HepG2 (cell line): ENCODE measurements around the gene NPB. TPM values are rescaled to one million over a fixed set of nuclear protein-coding genes. Genes with fewer than 3 reads are reported as not detected.
A peak's percentile ranks its signal among the peaks of the same experiment; 100 is the strongest.

ENCODE experiments used
- ADNP ChIP-seq: sonication (generic); formaldehyde crosslinking; IDR thresholded peaks from 2 replicates; pipeline ENCODE4 v1.4.0; 2020; ENCODE audit warnings: missing genetic modification reagents
- ATF7 ChIP-seq, 2 experiments: fragments of 450-650 bp in 1 of 2; sonication (generic) in 1 of 2; formaldehyde crosslinking in 1 of 2; IDR thresholded peaks; 2 replicates each; pipeline versions ENCODE4 v1.4.0 to v1.6.1; 2016 to 2020; ENCODE audit warnings: antibody characterized with exemption in 1 of 2, mild to moderate bottlenecking in 1 of 2, missing genetic modification reagents in 1 of 2
- HOXD1 ChIP-seq: sonication (generic); formaldehyde crosslinking; IDR thresholded peaks from 2 replicates; pipeline ENCODE4 v1.5.0; 2020; ENCODE audit warnings: missing genetic modification reagents
- ISL2 ChIP-seq: sonication (generic); formaldehyde crosslinking; IDR thresholded peaks from 2 replicates; pipeline ENCODE4 v1.5.0; 2020; ENCODE audit warnings: missing genetic modification reagents
- RBM39 ChIP-seq: fragments of 200-400 bp; formaldehyde crosslinking; IDR thresholded peaks from one replicate; pipeline ENCODE4 v1.6.1; 2018; ENCODE audit warnings: antibody characterized with exemption, mild to moderate bottlenecking, low read depth, low read length; ENCODE audit not compliant: poor library complexity, severe bottlenecking
- RCOR2 ChIP-seq: IDR thresholded peaks from 2 replicates; pipeline ENCODE4 v1.6.1; 2016; ENCODE audit warnings: missing biosample characterization, missing genetic modification reagents
- RXRB ChIP-seq: IDR thresholded peaks from 2 replicates; pipeline ENCODE4 v1.6.1; 2016; ENCODE audit warnings: borderline replicate concordance, missing genetic modification reagents, missing compliant biosample characterization
- SAP130 ChIP-seq: IDR thresholded peaks from 2 replicates; pipeline ENCODE4 v1.6.1; 2016; ENCODE audit warnings: low read depth
- ZC3H13 ChIP-seq: sonication (generic); formaldehyde crosslinking; IDR thresholded peaks from 2 replicates; pipeline ENCODE4 v1.8.1; 2023; ENCODE audit warnings: mild to moderate bottlenecking, missing genetic modification reagents, moderate library complexity
- ZNF160 ChIP-seq: sonication (generic); formaldehyde crosslinking; IDR thresholded peaks from 2 replicates; pipeline ENCODE4 v1.8.0; 2022; ENCODE audit warnings: mild to moderate bottlenecking, inconsistent platforms, missing genetic modification reagents
- ZNF24 ChIP-seq: fragments of 450-650 bp; IDR thresholded peaks from 2 replicates; pipeline ENCODE4 v1.6.1; 2017; ENCODE audit warnings: antibody characterized with exemption, mild to moderate bottlenecking
- ZNF737 ChIP-seq: sonication (generic); formaldehyde crosslinking; IDR thresholded peaks from 2 replicates; pipeline ENCODE4 v1.5.0; 2020; ENCODE audit warnings: missing genetic modification reagents, mild to moderate bottlenecking, borderline replicate concordance
- polyA plus RNA-seq, 8 experiments: library from polyadenylated mRNA; depleted of rRNA in 3 of 8; stranded (reverse) in 7 of 8; unstranded in 1 of 8; fragments of >200 nt; fragmentation: Illumina TruSeq in 4 of 8; extraction: Trizol in 4 of 8; gene quantifications; 2 replicates each; pipeline versions ENCODE4 v1.2.1 to v1.2.3, GENCODE V29; 2011 to 2016; ENCODE audit warnings: low read depth in 4 of 8, missing spikeins in 1 of 8, mixed read lengths in 1 of 8; ENCODE audit not compliant: insufficient read depth in 1 of 8
- total RNA-seq, 5 experiments: library from RNA; depleted of rRNA; stranded (reverse); fragments of >200 nt; fragmentation: Illumina TruSeq; extraction: Trizol; gene quantifications; 2 replicates each; pipeline ENCODE4 v1.2.3, GENCODE V29; 2016; ENCODE audit warnings: low read depth in 1 of 5
- TF ChIP-seq, protein P1 (sequence below): sonication (generic); formaldehyde crosslinking; IDR thresholded peaks from 2 replicates; pipeline ENCODE4 v1.4.0; 2020; ENCODE audit warnings: missing genetic modification reagents, borderline replicate concordance
- TF ChIP-seq, protein P2 (sequence below): sonication (generic); formaldehyde crosslinking; IDR thresholded peaks from 2 replicates; pipeline ENCODE4 v1.5.0; 2020; ENCODE audit warnings: mild to moderate bottlenecking, missing genetic modification reagents
- TF ChIP-seq, protein P3 (sequence below): sonication (generic); formaldehyde crosslinking; IDR thresholded peaks from 2 replicates; pipeline ENCODE4 v1.4.0; 2020; ENCODE audit warnings: mild to moderate bottlenecking, missing genetic modification reagents
- TF ChIP-seq, protein P4 (sequence below): sonication (generic); formaldehyde crosslinking; IDR thresholded peaks from 2 replicates; pipeline ENCODE4 v1.4.0; 2020; ENCODE audit warnings: missing genetic modification reagents

The NPB gene
- total and polyA plus RNA-seq, 2 of the 13 experiments (the other 11 are each of a cell fraction or from before 2014, with no cell fraction given) = 0.11 to 0.93 TPM

DNA sequence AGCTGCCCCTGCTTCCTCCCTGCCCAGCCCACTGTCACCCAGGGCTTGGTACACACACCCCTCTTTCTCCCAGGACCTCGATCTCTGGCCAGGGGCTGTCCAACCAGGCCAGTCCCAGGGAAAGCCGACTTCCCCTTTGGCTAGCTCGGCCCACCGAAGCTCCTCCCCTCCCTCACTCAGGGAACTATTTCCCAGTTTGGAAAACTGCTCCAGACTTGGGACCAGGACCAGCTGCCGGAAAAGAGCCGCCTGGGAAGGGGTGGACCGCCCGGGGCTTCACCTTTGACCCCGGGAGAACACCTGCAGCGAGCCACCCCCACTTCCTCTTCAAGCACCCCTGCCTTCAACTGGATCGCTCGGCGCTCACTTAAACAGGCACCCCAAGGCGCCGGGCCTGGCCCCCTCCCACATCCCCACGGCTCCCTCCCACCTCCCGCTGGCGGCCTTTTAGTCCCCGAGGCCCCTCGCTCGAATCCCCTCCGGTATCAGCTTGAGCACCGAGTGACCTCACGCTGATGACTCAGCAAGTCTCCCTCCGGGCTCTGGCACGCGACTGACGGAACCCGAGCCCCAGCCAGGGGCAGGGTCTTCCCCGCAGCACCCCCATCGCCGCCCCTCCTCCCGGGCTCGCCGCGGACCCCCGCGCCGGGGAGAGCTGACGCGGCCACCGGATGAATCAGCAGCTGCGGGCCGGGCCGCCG lies 24.6 kb downstream of the NPB start (continued):
- TF ChIP-seq, protein P1, sequence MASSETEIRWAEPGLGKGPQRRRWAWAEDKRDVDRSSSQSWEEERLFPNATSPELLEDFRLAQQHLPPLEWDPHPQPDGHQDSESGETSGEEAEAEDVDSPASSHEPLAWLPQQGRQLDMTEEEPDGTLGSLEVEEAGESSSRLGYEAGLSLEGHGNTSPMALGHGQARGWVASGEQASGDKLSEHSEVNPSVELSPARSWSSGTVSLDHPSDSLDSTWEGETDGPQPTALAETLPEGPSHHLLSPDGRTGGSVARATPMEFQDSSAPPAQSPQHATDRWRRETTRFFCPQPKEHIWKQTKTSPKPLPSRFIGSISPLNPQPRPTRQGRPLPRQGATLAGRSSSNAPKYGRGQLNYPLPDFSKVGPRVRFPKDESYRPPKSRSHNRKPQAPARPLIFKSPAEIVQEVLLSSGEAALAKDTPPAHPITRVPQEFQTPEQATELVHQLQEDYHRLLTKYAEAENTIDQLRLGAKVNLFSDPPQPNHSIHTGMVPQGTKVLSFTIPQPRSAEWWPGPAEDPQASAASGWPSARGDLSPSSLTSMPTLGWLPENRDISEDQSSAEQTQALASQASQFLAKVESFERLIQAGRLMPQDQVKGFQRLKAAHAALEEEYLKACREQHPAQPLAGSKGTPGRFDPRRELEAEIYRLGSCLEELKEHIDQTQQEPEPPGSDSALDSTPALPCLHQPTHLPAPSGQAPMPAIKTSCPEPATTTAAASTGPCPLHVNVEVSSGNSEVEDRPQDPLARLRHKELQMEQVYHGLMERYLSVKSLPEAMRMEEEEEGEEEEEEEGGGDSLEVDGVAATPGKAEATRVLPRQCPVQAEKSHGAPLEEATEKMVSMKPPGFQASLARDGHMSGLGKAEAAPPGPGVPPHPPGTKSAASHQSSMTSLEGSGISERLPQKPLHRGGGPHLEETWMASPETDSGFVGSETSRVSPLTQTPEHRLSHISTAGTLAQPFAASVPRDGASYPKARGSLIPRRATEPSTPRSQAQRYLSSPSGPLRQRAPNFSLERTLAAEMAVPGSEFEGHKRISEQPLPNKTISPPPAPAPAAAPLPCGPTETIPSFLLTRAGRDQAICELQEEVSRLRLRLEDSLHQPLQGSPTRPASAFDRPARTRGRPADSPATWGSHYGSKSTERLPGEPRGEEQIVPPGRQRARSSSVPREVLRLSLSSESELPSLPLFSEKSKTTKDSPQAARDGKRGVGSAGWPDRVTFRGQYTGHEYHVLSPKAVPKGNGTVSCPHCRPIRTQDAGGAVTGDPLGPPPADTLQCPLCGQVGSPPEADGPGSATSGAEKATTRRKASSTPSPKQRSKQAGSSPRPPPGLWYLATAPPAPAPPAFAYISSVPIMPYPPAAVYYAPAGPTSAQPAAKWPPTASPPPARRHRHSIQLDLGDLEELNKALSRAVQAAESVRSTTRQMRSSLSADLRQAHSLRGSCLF (CRISPR knock-in tag) = no peak
- TF ChIP-seq, protein P2, sequence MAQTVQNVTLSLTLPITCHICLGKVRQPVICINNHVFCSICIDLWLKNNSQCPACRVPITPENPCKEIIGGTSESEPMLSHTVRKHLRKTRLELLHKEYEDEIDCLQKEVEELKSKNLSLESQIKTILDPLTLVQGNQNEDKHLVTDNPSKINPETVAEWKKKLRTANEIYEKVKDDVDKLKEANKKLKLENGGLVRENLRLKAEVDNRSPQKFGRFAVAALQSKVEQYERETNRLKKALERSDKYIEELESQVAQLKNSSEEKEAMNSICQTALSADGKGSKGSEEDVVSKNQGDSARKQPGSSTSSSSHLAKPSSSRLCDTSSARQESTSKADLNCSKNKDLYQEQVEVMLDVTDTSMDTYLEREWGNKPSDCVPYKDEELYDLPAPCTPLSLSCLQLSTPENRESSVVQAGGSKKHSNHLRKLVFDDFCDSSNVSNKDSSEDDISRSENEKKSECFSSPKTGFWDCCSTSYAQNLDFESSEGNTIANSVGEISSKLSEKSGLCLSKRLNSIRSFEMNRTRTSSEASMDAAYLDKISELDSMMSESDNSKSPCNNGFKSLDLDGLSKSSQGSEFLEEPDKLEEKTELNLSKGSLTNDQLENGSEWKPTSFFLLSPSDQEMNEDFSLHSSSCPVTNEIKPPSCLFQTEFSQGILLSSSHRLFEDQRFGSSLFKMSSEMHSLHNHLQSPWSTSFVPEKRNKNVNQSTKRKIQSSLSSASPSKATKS (CRISPR knock-in tag) = no peak
- TF ChIP-seq ZC3H13 (CRISPR knock-in tag) (peak; percentile 62; the same call in 1 of the 2 replicates), RBM39 (peak; percentile 59), ZNF737 (CRISPR knock-in tag) (no peak), ZNF24 (no peak), SAP130 (peak; percentile 97), ADNP (CRISPR knock-in tag) (no peak), RXRB (CRISPR knock-in tag) (peak; percentile 75), ZNF160 (no peak), RCOR2 (CRISPR knock-in tag) (no peak), ATF7 (IDR thresholded peaks at IDR 0.05) (no peak), ATF7 (CRISPR knock-in tag; IDR thresholded peaks at IDR 0.05) (peak; percentile 29; the same call in 1 of the 2 replicates), ISL2 (CRISPR knock-in tag) (no peak), HOXD1 (CRISPR knock-in tag) (no peak)
- TF ChIP-seq, protein P3, sequence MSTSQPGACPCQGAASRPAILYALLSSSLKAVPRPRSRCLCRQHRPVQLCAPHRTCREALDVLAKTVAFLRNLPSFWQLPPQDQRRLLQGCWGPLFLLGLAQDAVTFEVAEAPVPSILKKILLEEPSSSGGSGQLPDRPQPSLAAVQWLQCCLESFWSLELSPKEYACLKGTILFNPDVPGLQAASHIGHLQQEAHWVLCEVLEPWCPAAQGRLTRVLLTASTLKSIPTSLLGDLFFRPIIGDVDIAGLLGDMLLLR (CRISPR knock-in tag) = peak; percentile 35; the same call in 1 of the 2 replicates
- TF ChIP-seq, protein P4, sequence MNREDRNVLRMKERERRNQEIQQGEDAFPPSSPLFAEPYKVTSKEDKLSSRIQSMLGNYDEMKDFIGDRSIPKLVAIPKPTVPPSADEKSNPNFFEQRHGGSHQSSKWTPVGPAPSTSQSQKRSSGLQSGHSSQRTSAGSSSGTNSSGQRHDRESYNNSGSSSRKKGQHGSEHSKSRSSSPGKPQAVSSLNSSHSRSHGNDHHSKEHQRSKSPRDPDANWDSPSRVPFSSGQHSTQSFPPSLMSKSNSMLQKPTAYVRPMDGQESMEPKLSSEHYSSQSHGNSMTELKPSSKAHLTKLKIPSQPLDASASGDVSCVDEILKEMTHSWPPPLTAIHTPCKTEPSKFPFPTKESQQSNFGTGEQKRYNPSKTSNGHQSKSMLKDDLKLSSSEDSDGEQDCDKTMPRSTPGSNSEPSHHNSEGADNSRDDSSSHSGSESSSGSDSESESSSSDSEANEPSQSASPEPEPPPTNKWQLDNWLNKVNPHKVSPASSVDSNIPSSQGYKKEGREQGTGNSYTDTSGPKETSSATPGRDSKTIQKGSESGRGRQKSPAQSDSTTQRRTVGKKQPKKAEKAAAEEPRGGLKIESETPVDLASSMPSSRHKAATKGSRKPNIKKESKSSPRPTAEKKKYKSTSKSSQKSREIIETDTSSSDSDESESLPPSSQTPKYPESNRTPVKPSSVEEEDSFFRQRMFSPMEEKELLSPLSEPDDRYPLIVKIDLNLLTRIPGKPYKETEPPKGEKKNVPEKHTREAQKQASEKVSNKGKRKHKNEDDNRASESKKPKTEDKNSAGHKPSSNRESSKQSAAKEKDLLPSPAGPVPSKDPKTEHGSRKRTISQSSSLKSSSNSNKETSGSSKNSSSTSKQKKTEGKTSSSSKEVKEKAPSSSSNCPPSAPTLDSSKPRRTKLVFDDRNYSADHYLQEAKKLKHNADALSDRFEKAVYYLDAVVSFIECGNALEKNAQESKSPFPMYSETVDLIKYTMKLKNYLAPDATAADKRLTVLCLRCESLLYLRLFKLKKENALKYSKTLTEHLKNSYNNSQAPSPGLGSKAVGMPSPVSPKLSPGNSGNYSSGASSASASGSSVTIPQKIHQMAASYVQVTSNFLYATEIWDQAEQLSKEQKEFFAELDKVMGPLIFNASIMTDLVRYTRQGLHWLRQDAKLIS (CRISPR knock-in tag) = no peak
